H1 (cell line): ENCODE results near the gene ZNF44. TPM values are rescaled to one million over a fixed set of nuclear protein-coding genes. Genes with fewer than 3 reads are reported as not detected.

Experiments
- CTCF ChIA-PET: fragments of 300-600 bp; sonication (Branson Sonifier 250); formaldehyde crosslinking; loops from one replicate; lab custom pipeline; 2021; ENCODE audit not compliant: partially characterized antibody; lab: Charles Lee
- POLR2A ChIA-PET: fragments of 300-600 bp; sonication (Branson Sonifier 250); formaldehyde crosslinking; loops from one replicate; lab custom pipeline; 2021; ENCODE audit warnings: inconsistent platforms; ENCODE audit not compliant: partially characterized antibody; lab: Charles Lee
- DNase-seq, 2 experiments: peaks; one replicate each; pipeline versions ENCODE4 v3.0.0 to v3.0.0-alpha.2; 2010 to 2022; ENCODE audit warnings: low spot score in 2 of 2, low read depth in 1 of 2, mixed read lengths in 1 of 2
- FAIRE-seq: peaks from 2 replicates; lab custom pipeline; 2011; peaks lifted over from hg19 to GRCh38; lab: Jason Lieb, UNC
- H2AFZ ChIP-seq: 2 replicates; pipeline ENCODE4 v1.8.1; 2012; ENCODE audit warnings: low read length, inconsistent platforms
- H2AK5ac ChIP-seq: 2 replicates; pipeline ENCODE4 v1.6.1; 2013; ENCODE audit warnings: low read depth, low read length
- H2BK120ac ChIP-seq: replicated peaks from 2 replicates; pipeline ENCODE3; 2013; ENCODE audit warnings: low read depth, low read length, inconsistent platforms
- H2BK12ac ChIP-seq: 2 replicates; pipeline ENCODE4 v1.6.1; 2013; ENCODE audit warnings: low read depth, low read length
- H2BK15ac ChIP-seq: 2 replicates; pipeline ENCODE4 v1.6.1; 2013; ENCODE audit warnings: low read length
- H2BK20ac ChIP-seq: 2 replicates; pipeline ENCODE4 v1.6.1; 2013; ENCODE audit warnings: low read length
- H2BK5ac ChIP-seq: 2 replicates; pipeline ENCODE4 v1.6.1; 2013; ENCODE audit warnings: low read depth, low read length
- H3K14ac ChIP-seq: 2 replicates; pipeline ENCODE4 v1.6.1; 2013; ENCODE audit warnings: inconsistent platforms; ENCODE audit not compliant: insufficient read length
- H3K18ac ChIP-seq: 2 replicates; pipeline ENCODE4 v1.6.1; 2013; ENCODE audit warnings: low read length; ENCODE audit errors: extremely low read depth
- H3K23ac ChIP-seq: 2 replicates; pipeline ENCODE4 v1.6.1; 2013; ENCODE audit warnings: inconsistent platforms; ENCODE audit not compliant: insufficient read length
- H3K23me2 ChIP-seq: 2 replicates; pipeline ENCODE4 v1.6.1; 2013; ENCODE audit warnings: low read depth, low read length
- H3K27ac ChIP-seq: 2 replicates; pipeline ENCODE4 v1.6.1; 2011; ENCODE audit warnings: low read depth, low read length, inconsistent platforms
- H3K27me3 ChIP-seq, 4 experiments: replicated peaks in 1 of 4; 1 replicate in 1 of 4; 2 replicates in 3 of 4; pipeline versions ENCODE4 v1.6.1 to v1.8.1; 2011 to 2013; ENCODE audit warnings: low read length in 3 of 4, mild to moderate bottlenecking in 3 of 4, inconsistent platforms in 2 of 4, mixed read lengths in 2 of 4, moderate library complexity in 1 of 4; ENCODE audit not compliant: control insufficient read depth in 3 of 4, insufficient read depth in 3 of 4; ENCODE audit errors: extremely low read depth in 1 of 4
- H3K36me3 ChIP-seq, 4 experiments: 2 replicates each; pipeline versions ENCODE4 v1.6.1 to v1.8.1; 2011 to 2013; ENCODE audit warnings: mild to moderate bottlenecking in 4 of 4, low read length in 3 of 4, moderate library complexity in 2 of 4, control low read depth in 1 of 4, inconsistent platforms in 1 of 4; ENCODE audit not compliant: insufficient read depth in 4 of 4, control insufficient read depth in 2 of 4
- H3K4ac ChIP-seq: replicated peaks from 2 replicates; pipeline ENCODE3; 2013; ENCODE audit warnings: low read length, low read depth, mixed read lengths, inconsistent platforms; ENCODE audit not compliant: insufficient read length
- H3K4me1 ChIP-seq, 4 experiments: replicated peaks in 1 of 4; 1 replicate in 1 of 4; 2 replicates in 3 of 4; pipeline versions ENCODE4 v1.6.1 to v1.8.1; 2011 to 2013; ENCODE audit warnings: low read length in 3 of 4, inconsistent platforms in 2 of 4, mixed read lengths in 1 of 4; ENCODE audit not compliant: insufficient read depth in 4 of 4, control insufficient read depth in 3 of 4
- H3K4me2 ChIP-seq, 2 experiments: 2 replicates each; pipeline versions ENCODE4 v1.6.1 to v1.8.1; 2011 to 2013; ENCODE audit warnings: low read depth in 2 of 2, low read length in 2 of 2, control low read depth in 1 of 2, inconsistent platforms in 1 of 2, mild to moderate bottlenecking in 1 of 2; ENCODE audit not compliant: insufficient read depth in 1 of 2
- H3K4me3 ChIP-seq, 4 experiments: fragments of 200-600, 300-600 bp in 1 of 4; sonication (generic), shearing (Covaris generic), sonication (Bioruptor Twin) in 1 of 4; 2 replicates each; pipeline versions ENCODE4 v1.5.1 to v1.8.1; 2011 to 2016; ENCODE audit warnings: low read length in 4 of 4, low read depth in 3 of 4, control low read depth in 2 of 4, inconsistent platforms in 2 of 4, mild to moderate bottlenecking in 2 of 4, mixed read lengths in 1 of 4, moderate library complexity in 1 of 4; ENCODE audit not compliant: insufficient read depth in 2 of 4; ENCODE audit errors: extremely low read depth in 1 of 4
- H3K56ac ChIP-seq: replicated peaks from 2 replicates; pipeline ENCODE3; 2013; ENCODE audit warnings: low read depth, mild to moderate bottlenecking, mixed read lengths, low read length, inconsistent platforms; ENCODE audit not compliant: insufficient read length
- H3K79me1 ChIP-seq: 2 replicates; pipeline ENCODE4 v1.6.1; 2013; ENCODE audit warnings: low read depth, low read length, control low read depth
- H3K79me2 ChIP-seq, 2 experiments: 2 replicates each; pipeline versions ENCODE4 v1.6.1 to v1.8.1; 2012 to 2013; ENCODE audit warnings: low read length in 2 of 2, mild to moderate bottlenecking in 2 of 2, inconsistent platforms in 1 of 2; ENCODE audit not compliant: insufficient read depth in 2 of 2, control insufficient read depth in 1 of 2
- H3K9ac ChIP-seq, 4 experiments: replicated peaks in 1 of 4; 1 replicate in 1 of 4; 2 replicates in 3 of 4; pipeline versions ENCODE4 v1.6.1 to v1.8.1; 2011 to 2013; ENCODE audit warnings: low read depth in 3 of 4, low read length in 3 of 4, control low read depth in 2 of 4, mild to moderate bottlenecking in 2 of 4, moderate library complexity in 2 of 4, inconsistent platforms in 1 of 4; ENCODE audit errors: extremely low read depth in 1 of 4
- H3K9me3 ChIP-seq, 2 experiments: 2 replicates each; pipeline versions ENCODE4 v1.6.1 to v1.8.1; 2012 to 2013; ENCODE audit warnings: mild to moderate bottlenecking in 2 of 2, moderate library complexity in 2 of 2, control low read depth in 1 of 2, inconsistent platforms in 1 of 2, low read depth in 1 of 2, low read length in 1 of 2, mixed read lengths in 1 of 2; ENCODE audit not compliant: insufficient read depth in 2 of 2
- H4K20me1 ChIP-seq, 2 experiments: replicated peaks in 1 of 2; 2 replicates each; pipeline versions ENCODE3 to v1.8.1; 2011 to 2013; ENCODE audit warnings: inconsistent platforms in 2 of 2, low read length in 2 of 2, mild to moderate bottlenecking in 1 of 2; ENCODE audit not compliant: insufficient read depth in 2 of 2, control insufficient read depth in 1 of 2
- H4K5ac ChIP-seq: 2 replicates; pipeline ENCODE4 v1.6.1; 2013; ENCODE audit warnings: low read length, low read depth, mixed read lengths, inconsistent platforms; ENCODE audit not compliant: insufficient read length
- H4K8ac ChIP-seq: 2 replicates; pipeline ENCODE4 v1.8.0; 2013; ENCODE audit warnings: mild to moderate bottlenecking, moderate library complexity, low read length, inconsistent platforms; ENCODE audit not compliant: insufficient read depth; ENCODE audit errors: extremely low read depth
- H4K91ac ChIP-seq: replicated peaks from 2 replicates; pipeline ENCODE3; 2013; ENCODE audit warnings: low read length, mixed read lengths, inconsistent platforms; ENCODE audit not compliant: insufficient read length
- ASH2L ChIP-seq: fragments of 200-600, 300-600 bp; sonication (generic); IDR thresholded peaks from one replicate; pipeline ENCODE4 v1.7.1; 2017; ENCODE audit warnings: low read length
- CBX8 ChIP-seq: fragments of 300-800, 300-1000 bp; sonication (generic); IDR thresholded peaks from 2 replicates; pipeline ENCODE4 v1.7.1; 2016; ENCODE audit warnings: low read depth, low read length, borderline replicate concordance
- RAD21 ChIP-seq, 2 experiments: IDR thresholded peaks in 1 of 2; conservative IDR thresholded peaks in 1 of 2; 2 replicates each; pipeline ENCODE4 v1.6.1; 2011; ENCODE audit warnings: low read depth in 2 of 2, low read length in 2 of 2, improper control_type of control experiment in 1 of 2, inconsistent platforms in 1 of 2, mild to moderate bottlenecking in 1 of 2, moderate library complexity in 1 of 2
- RBBP5 ChIP-seq: IDR thresholded peaks from 2 replicates; pipeline ENCODE4 v1.7.1; 2012; ENCODE audit warnings: low read depth, mild to moderate bottlenecking, inconsistent platforms, low read length, moderate library complexity, borderline replicate concordance
- SIRT6 ChIP-seq: IDR thresholded peaks from one replicate; pipeline ENCODE4 v1.7.1; 2012; ENCODE audit warnings: low read length, inconsistent platforms
- ZNF274 ChIP-seq: IDR thresholded peaks from 2 replicates; pipeline ENCODE4 v1.7.0; 2012; ENCODE audit warnings: low read length, borderline replicate concordance; ENCODE audit errors: extremely low read depth
- WGBS, 2 experiments: shearing (Covaris generic) in 1 of 2; methylation state at CpG; one replicate each; pipeline versions ENCODE4 v1.1.6 to v1.1.7; 2013 to 2015; ENCODE audit warnings: low lambda C conversion rate in 2 of 2, mixed read lengths in 2 of 2, inconsistent platforms in 1 of 2, low coverage in 1 of 2, missing lambda C conversion rate in 1 of 2; ENCODE audit not compliant: insufficient replicate concordance in 2 of 2, insufficient coverage in 1 of 2, insufficient read length in 1 of 2; ENCODE audit errors: extremely low coverage in 1 of 2, missing lambda C conversion rate in 1 of 2; 5-methylcytosine and 5-hydroxymethylcytosine counted together
- polyA plus RNA-seq, 7 experiments: library from polyadenylated mRNA; depleted of rRNA in 3 of 7; stranded (reverse) in 5 of 7; unstranded in 2 of 7; fragments of >200 nt in 5 of 7; fragments of 200-250 nt in 2 of 7; gene quantifications; 1 replicate in 5 of 7; 2 replicates in 1 of 7; 4 replicates in 1 of 7; pipeline versions ENCODE4 v1.2.1 to v1.2.3, GENCODE V29; 2011 to 2013; ENCODE audit warnings: missing spikeins in 2 of 7, mixed read lengths in 2 of 7
- total RNA-seq: library from RNA; stranded (reverse); fragmentation: NEBNext Ultra II Directional; extraction: Animal tissue kit (Norgen Biotek cat#: 25700); gene quantifications from 2 replicates; pipeline ENCODE4 v1.2.1, GENCODE V29; 2021
- TF ChIP-seq, protein P1 (sequence below): IDR thresholded peaks from 2 replicates; pipeline ENCODE4 v1.6.1; 2011; ENCODE audit warnings: low read length, improper control_type of control experiment

Gene ZNF44
- total and polyA plus RNA-seq, 2 of the 8 experiments (the other 6 are each of a cell fraction or from before 2014, with no cell fraction given) = 1.3 to 2.8 TPM

DNA sequence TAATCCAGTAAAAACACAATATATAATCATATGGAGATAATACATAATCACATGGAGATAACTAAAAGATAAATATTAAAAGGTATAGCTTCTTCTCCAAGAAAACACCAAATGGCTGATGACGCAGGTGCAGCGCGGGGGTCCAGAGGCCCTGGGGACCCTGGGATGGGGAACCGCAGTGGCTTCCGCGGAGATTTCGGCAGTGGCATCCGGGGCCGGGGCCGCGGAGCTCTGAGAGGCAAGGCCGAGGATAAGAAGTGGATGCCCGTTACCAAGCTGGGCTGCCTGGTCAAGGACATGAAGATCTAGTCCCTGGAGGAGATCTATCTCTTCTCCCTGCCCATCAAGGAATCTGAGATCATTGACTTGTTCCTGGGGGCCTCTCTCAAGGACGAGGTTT, 10.5 kb downstream of the ZNF44 start:
- no peaks in the 10 kb centered on the region for H3K4me1 ChIP-seq
- no peak overlapping the region for H3K56ac ChIP-seq
- FAIRE-seq (no peak), DNase-seq (no peak)
- H2BK120ac ChIP-seq = no peak overlapping the region
- no peak overlapping the region for H2BK5ac ChIP-seq
- no peak overlapping the region for H2AFZ ChIP-seq
- ChIA-PET POLR2A (interaction anchor here (0.6 kb wide), 1 partner anchor 317 kb away, joined by 3 read pairs; no protein-coding TSS in a partner anchor), CTCF (no interaction called here)
- no peak overlapping the region for H3K27ac ChIP-seq
- no peak overlapping the region for H4K5ac ChIP-seq
- H3K4me3 ChIP-seq = no peak overlapping the region
- no peak overlapping the region for H2BK20ac ChIP-seq
- H3K14ac ChIP-seq = no peak overlapping the region
- no peak overlapping the region for H4K91ac ChIP-seq
- H3K4me2 ChIP-seq = no peak overlapping the region
- H4K8ac ChIP-seq = no peak overlapping the region
- no peak overlapping the region for H2BK15ac ChIP-seq
- no peaks in the 10 kb centered on the region; a peak in 1 of 8 replicates for H3K36me3 ChIP-seq
- peaks cover 3 to 6% of the 10 kb centered on the region in 2 experiments; a peak in 2 of 4 replicates for H3K9me3 ChIP-seq
- H3K9ac ChIP-seq = no peak overlapping the region
- H3K23me2 ChIP-seq = no peaks in the 10 kb centered on the region
- no peaks in the 10 kb centered on the region; a peak in 2 of 4 replicates for H3K79me2 ChIP-seq
- no peaks in the 10 kb centered on the region for H3K79me1 ChIP-seq
- WGBS, 2 experiments = 94% methylated on average over 14 of the region's 14 CpGs; no CpG with 5 or more reads in 1 of the 2 experiments
- no peak overlapping the region for H2BK12ac ChIP-seq
- no peaks in the 10 kb centered on the region for H4K20me1 ChIP-seq
- no peaks in the 10 kb centered on the region for H3K27me3 ChIP-seq
- no peak overlapping the region for H3K23ac ChIP-seq
- no peak overlapping the region for H3K4ac ChIP-seq
- H2AK5ac ChIP-seq = no peak overlapping the region
- no peak overlapping the region for H3K18ac ChIP-seq
- no peak for TF ChIP-seq RAD21 (IDR thresholded peaks at IDR 0.05 in 1 of 2, conservative IDR thresholded peaks at IDR 0.05 in 1 of 2; ENCODE audit: low read depth in 2 of 2, low read length in 2 of 2)
- no peak for TF ChIP-seq CBX8
- TF ChIP-seq SIRT6 = no peak
- no peak for TF ChIP-seq ZNF274
- TF ChIP-seq, protein P1, sequence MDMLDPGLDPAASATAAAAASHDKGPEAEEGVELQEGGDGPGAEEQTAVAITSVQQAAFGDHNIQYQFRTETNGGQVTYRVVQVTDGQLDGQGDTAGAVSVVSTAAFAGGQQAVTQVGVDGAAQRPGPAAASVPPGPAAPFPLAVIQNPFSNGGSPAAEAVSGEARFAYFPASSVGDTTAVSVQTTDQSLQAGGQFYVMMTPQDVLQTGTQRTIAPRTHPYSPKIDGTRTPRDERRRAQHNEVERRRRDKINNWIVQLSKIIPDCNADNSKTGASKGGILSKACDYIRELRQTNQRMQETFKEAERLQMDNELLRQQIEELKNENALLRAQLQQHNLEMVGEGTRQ = no peak
- no peak for TF ChIP-seq RBBP5
- TF ChIP-seq ASH2L = no peak
